NCI-H146 treated with DMSO at 0.1 percent for 48 hours (cell line): ENCODE measurements around the gene KIAA1958.

Experiments used
- DNase-seq: peaks from one replicate; lab custom pipeline; 2025; ENCODE audit not compliant: unreplicated experiment; lab: John Stamatoyannopoulos, UW

The KIAA1958 gene, protein sequence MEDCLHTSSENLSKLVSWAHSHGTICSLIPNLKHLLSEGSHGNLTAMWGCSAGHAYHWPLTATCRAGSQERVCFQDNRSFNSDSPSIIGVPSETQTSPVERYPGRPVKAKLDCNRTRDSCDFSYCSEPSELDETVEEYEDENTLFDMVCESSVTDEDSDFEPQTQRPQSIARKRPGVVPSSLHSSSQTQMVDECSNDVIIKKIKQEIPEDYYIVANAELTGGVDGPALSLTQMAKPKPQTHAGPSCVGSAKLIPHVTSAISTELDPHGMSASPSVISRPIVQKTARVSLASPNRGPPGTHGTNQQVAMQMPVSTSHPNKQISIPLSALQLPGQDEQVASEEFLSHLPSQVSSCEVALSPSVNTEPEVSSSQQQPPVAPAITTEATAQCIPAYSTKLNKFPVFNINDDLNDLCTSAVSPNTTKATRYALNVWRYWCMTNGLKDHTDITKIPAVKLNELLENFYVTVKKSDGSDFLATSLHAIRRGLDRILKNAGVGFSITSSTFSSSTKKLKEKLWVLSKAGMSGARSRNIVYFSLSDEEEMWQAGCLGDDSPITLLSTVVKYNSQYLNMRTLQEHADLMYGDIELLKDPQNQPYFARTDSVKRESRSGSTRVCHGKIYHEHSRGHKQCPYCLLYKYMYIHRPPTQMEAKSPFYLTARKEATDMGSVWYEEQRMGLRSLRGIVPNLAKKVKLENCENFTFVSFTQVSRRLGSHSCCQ

DNA sequence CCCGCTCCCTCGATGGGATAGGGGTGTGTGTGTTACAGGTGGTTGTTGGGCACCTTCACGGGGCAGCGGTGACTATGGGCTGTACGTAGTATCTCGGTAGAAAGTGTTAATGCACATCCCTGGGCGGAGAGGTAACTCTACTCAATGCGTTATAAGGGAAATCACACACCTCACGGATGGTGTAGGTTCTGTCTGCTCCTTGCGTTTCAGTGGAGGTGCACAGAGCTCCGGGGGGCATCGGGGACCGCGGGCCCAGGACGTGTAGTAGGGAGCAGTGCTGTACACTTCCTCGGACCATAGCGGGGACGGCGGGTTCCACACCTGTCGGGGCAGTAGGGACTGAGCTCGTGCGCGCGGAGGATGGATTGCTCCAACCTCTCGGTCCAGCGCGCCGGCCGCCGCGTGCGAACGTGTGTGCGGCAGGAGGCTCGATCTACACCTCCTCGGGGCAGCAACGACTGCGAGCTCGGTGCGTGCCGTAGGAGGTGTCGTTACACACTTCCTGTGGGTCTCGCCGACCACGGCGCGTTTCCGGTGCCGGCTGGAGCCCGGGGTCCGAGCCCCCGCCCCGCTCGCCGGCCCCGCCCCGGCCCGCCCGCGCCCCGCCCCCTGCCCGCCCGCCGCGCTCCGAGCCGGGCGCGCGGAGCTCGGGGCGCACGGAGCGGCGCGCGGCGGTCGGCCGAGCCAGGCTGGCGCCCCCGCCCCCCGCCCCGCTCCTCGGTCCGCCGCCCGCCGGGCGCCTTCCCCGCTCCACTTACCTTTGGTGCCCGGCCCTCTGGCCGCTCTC, at the start of gene KIAA1958:
TSS of gene KIAA1958 (plus strand) at position 607 of the 787 bp plus-strand sequence. CDS start 87,254 bp downstream, outside the sequence.
- DNase-seq, result peak; percentile 24

DNA sequence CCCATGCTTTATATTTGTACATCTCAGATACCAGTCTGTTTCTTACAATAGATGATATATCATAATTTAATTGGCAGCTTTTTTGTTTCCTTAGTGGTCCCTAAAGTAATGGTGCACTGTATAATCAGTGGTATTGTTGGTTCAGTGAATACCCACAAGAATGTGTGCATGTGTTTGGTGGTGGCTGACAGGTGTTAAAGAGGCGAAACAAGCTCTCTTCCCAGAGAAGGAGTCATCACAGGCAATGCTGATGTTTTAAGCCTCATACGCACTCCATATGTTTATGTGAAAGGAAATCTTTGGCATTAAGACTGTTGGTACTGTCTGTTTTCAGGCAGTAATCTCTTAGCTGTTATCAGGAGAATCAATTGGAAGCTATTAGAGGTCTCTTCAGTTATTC, 49.2 kb upstream of the KIAA1958 start:
- DNase-seq, result no peak

DNA sequence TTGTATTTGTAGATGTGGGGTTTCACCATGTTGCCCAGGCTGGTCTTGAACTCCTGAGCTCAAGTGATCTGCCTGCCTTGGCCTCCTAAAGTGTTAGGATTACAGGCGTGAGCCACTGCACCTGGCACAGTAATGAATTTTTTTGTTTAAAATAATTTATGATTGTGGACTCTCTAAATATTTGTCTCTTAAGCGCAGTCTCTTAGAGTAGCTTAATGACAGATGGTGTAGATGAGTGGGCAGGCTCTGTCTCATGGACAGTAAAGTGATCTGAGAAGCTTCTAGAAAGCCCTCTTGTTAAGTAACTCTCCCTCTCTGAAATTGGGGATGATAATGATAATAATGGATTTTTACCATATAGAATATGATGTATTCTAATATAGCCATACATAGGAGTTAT, 47.5 kb upstream of the KIAA1958 start:
- DNase-seq, result no peak

DNA sequence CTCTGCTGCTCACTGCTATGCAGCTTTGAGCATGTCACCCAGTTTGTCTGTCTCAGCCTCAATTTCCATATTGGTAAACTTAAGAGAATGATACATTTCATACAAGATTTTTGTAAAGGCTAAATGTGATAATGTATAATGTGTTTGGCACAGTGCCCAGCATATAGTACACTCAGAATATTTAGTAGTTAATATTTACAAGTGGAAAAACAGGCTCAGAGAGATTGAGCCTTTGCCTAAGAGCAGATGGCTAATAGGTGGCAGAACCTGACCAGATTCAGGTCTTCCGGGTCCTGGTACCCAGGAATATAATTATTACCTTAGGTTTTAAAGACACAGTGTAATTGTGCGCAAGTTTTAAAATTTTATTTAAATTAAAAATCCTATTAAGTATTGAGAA, 46.8 kb upstream of the KIAA1958 start:
- DNase-seq, result no peak

DNA sequence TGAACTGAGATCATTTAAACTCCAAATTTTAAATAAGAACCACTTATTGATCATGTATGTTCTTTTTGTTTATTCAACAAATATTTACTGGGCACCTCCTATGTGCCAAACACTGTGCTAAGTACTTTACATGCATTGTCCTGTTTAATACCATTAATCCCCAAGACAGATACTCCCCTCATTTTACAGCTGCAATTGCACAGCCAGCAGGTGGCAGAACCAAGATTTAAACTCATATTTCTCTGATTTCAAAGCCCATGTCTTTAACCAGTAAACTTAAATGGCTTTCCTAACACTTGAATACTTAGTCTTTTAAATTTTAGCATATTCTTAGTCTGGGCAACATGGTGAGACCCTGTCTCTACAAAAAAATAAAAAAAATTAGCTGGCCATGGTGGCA, 43.4 kb upstream of the KIAA1958 start:
- no peak for DNase-seq

DNA sequence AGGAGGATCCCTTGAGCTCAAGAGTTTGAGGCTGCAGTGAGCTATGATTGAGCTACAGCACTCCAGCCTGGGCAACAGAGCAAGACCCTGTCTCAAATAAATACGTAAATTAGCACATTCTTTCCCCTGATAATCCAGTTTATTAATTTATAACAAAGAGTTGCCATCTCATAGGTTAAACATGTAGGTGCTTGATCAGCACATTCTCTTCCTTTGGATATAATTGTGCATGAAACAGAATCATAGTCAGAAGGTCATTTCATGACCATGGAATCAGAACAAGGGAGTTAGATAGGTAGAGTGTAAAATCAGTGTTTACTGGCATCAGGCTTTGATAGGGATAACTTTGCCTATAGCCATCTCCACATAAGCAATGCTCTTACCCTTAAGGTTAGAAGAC, 43.0 kb upstream of the KIAA1958 start:
- DNase-seq, result no peak

DNA sequence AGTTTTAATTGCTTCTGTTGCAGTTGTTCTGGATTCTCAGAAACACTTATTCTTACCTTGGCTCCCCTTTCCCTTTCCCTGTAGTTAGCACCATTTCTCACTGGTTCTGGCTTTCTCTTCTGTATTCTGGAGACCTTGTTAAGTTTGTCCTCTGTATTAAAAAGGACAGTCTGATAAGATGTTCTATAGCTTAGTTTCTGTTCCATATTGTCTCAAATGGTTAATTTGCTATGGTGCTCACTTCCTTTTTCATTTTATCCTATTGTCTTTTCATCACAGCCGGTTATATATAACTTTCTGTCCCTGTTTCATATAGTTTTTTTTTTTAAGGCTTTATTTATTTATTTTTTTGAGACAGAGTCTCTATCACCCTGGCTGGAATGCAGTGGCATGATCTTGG, 41.4 kb upstream of the KIAA1958 start:
- DNase-seq, result no peak

DNA sequence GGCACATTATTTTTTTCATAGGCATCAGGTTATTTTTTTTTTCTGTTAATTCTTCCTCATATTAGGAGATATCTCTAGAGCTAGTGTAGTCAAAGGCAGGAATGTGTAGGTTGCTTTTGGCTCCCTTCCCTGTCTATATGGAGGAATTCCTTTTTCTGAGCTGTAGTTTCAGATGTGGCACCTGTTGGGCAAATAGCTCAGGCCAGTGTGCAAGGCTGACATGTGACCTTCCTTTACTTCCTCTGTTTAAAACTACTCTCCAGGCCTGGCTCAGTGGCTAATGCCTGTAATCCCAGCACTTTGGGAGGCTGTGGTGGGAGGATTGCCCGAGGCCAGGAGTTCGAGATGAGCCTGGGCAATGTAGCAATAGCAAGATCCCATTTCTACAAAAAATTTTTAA, 40.5 kb upstream of the KIAA1958 start:
- no peak for DNase-seq

DNA sequence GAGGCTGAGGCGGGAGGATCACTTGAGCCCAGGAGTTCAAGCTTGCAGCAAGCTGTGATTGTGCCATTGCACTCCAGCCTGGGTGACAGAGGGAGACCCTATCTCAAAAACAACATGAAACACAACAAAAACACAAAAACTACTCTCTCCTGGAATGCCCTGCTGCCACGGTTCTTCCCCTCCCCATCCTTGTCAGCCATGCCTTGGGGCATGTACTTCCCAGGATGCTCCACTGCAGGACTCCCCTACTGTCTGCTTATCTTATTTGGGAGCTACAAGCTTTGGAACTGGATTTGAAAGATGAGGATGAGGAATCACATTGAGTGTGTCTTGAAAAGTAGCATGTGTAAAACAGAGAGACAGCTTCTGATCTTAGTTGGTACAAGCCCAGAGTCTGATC, 40.1 kb upstream of the KIAA1958 start:
- DNase-seq, result no peak

DNA sequence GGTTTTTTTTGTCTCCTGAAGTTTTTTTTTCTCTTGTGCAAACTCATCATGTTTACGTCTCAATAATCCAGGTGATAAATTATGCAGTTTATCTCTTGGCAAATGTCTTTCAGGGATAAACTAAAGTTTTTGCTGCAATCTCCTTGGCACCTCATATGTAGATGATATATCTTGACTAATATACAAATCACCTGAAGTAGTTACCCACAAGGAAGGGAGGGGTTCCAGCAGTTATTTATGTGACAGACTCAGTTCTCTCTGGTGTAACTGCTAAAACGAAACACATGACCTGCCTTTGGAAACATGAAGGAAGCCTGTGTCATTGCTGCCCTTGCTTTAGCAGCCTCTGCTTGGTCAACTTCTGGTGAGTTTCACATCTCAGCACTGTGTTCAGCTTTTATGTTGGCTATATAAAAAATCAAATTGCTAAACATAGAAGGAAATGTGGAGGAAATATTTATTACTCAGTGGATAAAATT, 39.3 kb upstream of the KIAA1958 start:
- no peak for DNase-seq

DNA sequence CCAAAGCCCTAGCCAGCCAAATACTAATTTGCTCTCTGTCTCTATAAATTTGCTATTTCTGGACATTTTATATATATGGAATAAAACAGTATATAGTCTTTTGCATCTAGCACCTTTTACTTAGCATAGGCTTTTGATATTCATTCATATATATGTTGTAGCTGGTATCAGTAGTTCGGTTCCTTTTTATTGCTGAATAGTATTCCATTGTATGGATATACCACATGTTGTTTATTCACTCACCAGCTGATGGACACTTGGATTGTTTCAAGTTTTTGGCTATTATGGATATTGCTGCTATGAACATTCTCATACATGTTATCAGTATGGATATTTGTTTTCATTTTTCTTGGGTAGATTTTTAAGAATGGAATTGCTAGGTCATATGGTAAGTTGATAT, 23.8 kb upstream of the KIAA1958 start:
- no peak for DNase-seq

DNA sequence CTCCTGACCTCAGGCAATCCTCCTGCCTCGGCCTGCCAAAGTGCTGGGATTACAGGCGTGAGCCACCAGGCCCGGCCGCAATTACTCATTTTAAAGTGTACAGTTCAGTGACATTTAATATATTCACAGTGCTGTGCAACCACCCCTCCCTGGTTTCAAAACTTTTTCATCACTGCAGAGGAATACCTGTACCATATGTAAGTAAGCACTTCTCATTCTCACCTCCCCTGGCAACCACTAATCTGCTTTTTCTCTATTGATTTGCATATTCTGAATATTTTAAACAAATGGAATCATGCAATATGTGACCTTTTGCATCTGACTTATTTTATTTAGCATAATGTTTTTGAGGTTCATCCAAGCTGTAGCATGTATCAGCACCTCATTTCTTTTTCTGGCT, 21.3 kb upstream of the KIAA1958 start:
- no peak for DNase-seq

DNA sequence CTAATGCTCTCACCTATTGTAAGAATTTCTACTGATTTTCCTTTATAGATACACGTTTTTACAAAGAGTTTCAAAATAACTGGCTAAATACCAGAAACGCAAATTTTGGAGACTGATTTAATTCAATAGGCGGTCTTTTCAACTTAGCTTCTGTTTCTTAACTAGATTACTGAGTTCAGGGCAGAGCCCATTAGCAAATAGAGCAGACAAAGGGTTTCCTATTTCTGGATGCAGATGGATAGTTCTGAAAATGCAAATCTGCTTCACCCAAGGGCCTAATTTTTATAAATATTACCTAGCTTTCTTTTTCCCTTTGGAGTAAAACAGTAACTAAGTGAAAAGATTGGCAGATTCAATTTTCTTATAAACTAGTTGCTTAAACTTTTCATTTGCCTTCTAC, 13.6 kb upstream of the KIAA1958 start:
- DNase-seq, result no peak

DNA sequence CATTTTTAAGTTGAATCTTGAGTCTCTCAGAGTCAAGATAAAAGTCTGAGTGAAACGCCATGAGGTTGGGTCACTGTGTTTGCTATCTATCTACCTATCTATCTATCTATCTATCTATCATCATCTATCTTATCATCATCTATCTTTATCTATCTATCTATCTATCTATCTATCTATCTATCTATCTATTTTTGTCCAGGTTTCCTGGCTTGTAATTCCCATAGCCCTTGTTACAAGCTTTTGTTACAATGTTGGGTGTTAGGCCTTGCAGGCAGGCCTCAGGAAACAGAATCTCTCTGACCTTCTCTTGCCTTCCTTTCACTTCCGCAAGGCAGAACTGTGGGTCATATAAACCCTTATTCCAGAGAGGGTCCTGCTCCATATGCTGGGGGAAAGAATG, 12.6 kb upstream of the KIAA1958 start:
- no peak for DNase-seq

DNA sequence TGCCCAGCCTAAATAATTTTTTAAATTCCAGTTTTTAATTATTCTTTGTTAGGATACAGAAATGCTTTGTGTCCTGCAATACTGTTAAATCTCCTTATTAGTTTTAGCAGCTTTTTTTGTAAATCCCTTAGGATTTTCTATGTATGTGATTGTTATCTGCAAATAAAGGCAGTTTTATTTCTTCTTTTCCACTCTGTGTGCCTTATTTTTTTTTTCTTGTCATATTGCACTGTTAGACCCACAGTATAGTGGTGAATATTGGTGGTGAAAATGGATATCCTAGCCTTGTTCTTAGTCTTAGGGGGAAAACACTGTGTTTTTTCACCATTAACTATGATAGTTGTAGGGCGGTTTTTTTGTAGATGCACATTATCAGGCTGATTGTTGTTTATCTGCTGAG, 11.3 kb upstream of the KIAA1958 start:
- DNase-seq, result no peak

DNA sequence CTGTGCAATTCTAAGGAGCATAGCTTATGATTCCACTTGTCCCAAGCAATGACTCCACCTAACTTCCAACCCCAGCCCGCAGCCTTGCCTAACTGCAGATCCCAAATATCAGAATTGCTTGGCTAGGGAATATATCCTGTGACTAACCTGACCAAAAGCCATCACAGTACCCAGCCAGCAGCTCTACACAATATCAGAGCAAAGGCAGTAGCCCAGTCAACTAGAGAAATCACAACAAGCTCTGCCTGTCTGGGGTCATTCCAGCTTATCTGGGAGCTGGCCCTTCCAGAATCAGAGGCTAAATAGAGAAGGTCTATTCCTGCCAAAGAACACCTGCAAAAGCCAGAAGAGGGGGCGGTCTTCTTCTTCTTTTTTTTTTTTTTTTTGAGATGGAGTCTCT, 9.3 kb upstream of the KIAA1958 start:
- no peak for DNase-seq

DNA sequence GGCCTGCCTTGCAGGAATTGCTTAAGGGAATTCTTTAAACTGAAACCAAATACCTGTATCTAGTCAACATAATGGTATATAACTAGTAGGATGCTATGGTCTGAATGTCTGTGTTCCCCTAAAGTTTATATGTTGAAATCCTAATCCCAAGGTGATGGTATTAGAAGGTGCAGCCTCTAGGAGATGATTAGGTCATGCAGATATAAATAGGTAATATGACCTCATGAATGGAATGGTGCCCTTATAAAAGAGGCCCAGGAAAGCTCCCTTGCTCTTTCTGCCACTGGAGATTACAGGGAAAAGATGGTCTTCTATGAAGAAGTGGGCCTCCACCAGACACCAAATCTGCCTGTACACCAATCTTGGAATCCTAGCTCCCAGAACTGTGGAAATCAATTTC, 7.4 kb upstream of the KIAA1958 start:
- DNase-seq, result no peak

DNA sequence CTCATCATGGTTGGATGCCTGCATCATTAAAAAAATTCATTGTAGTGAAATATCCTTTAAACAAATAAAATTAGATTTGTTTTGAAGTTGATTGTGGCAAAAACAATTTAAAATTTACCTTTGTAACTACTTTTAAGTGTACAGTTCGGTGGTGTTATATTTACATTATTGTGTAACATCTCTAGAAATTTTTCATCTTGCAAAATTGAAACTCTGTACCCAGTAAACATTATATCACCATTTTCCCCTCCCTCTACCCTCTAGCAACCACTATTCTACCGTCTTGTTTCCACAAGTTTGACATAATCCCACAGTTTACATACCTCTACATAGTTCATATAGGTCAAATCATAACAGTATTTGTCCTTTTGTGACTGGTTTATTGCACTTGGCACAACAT, 2.0 kb upstream of the KIAA1958 start:
- DNase-seq, result no peak

DNA sequence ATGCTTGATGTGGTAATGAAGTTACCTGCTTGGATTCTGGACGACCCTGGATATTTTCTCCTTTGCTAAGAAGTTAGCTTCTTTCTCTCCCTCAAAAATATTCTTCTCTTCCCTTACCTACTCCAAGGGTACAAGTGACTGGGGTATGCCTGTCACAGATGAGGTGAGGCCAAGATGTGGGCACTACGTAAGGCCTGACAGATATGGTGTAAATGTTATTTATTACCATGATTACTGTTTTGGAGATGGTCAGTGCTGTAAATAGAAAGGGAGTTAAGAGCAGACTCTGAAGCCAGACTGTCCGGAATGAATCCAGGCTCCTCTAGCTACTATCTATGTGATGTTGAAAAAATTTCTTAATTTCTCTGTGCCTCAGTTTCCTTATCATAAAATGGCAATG, 1.1 kb upstream of the KIAA1958 start:
- no peak for DNase-seq

DNA sequence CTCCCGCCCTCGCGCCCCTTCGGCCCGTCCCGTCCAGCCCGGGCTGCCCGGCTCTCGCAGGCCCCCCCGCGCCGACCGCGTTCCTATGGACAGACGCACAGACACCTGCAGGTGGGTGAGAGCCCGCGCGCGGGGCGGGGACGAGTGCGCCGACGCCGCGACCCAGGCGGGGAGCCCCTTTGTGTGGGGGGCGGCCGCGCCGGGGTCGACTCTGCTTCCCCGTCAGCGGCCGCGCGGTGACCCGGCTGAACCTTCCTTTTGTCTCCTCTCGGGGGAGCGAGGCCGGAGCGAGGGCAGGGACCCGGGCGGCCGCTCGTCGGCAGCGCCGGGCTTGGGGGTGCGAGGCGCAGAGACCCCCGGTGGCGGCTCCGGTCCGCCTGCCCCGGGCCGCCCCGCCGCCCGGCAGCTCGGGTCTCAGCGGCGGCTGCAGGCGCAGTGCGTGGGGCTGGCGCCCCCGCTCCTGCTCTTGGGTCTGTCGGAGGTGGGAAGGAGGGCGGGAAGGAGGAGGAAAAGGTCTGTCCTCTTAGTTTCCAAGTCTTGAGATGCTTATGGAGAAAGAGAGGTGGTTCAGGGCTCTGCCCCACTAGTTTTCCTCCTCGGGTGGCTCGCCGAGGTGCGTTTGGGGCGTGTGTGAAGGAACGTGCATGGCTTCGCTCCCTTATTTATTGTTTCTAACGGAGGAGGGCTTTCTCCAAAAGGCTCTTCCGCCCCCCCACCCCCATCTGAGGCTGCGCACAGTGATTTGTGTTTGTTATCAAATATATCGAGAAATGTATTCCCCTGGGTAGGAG, 576 bp downstream of the KIAA1958 start:
- DNase-seq, result no peak

DNA sequence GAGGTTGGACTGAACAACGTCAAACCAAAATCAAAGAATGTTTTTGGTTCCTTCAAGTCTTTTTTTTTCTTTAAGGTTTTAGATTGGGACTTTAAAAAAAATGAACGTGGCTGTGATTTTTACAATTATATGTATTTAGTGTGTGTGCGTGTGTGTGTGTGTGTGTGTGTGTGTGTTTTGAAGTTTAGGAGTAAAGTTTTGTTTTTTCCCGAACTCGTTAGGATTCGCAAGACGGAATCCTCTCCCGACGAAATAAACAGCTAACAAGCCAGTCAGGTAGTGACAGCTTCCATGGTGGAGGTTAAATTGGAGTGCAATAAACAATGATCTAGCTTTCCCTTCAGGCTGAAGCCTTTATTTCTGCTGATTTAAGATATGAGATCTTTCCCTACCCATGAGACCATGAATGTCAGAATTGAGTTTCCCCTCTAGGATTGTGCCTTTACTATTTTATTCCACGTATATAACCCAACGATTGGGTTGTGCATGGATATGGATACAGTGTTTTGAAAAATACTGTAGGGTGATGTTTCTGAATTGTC, 1.2 kb downstream of the KIAA1958 start:
- DNase-seq, result no peak
